HepG2 (cell line): ENCODE data around the gene POLR3GL.
"Not testable (repeated sequence)": the region's sequence is repeated elsewhere in the genome, so short reads cannot be mapped to it uniquely, and the experiment has no call there.

ENCODE experiments used
- PCBP2 ChIP-seq: fragments of 200-400 bp; formaldehyde crosslinking; optimal IDR thresholded peaks from 2 replicates; pipeline ENCODE3; 2018; ENCODE audit warnings: low read length, low read depth; ENCODE audit not compliant: poor library complexity, severe bottlenecking
- POLR2AphosphoS5 ChIP-seq: IDR thresholded peaks from 2 replicates; pipeline ENCODE4 v1.6.1; 2012; ENCODE audit warnings: low read depth, low read length
- ZNF274 ChIP-seq: sonication (generic); formaldehyde crosslinking; IDR thresholded peaks from 2 replicates; pipeline ENCODE4 v1.5.1; 2020; ENCODE audit warnings: mild to moderate bottlenecking, missing genetic modification reagents

DNA sequence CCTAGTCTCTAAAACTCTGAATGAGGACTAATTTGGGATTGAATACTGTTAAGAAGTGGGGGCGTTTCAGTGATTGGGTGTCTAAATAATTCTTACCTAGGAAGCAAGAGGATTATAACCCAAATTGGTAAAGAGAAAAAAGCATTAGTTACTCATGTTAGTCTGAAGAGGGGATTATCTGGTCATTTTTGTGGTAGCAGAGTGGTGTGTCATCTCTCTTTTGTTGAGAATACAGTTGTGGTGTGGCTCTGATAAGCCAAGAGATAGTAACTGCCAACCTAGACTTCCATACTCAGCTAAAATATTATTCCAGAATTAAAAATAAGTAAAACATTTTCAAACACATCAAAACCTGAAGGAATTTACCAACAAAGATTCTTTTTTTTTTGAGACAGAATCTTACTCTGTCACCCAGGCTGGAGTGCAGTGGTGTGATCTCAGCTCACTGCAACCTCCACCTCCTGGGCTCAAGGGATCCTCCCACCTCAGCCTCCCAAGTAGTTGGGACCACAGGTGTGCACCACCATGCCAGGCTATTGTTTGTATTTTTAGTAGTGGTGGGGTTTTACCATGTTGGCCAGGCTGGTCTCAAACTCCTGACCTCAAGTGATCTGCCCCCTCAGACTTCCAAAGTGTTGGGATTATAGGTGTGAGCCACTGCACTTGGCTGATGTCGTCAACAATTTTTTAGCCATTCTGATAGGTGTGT, 61.5 kb downstream of the POLR3GL start:
- not testable (repeated sequence) for TF ChIP-seq POLR2AphosphoS5; ZNF274 (CRISPR knock-in tag); PCBP2
